HCT116 (cell line): ENCODE data around the gene HDAC11. TPM values are rescaled to one million over a fixed set of nuclear protein-coding genes. Genes with fewer than 3 reads are reported as not detected.

Experiments
- ATAC-seq: fragments of 200-7000 bp; cut with Tn5 transposase; 2 replicates; pipeline ENCODE4 v1.9.1; 2020; ENCODE audit warnings: mild to moderate bottlenecking, moderate library complexity
- BruUV-seq: library from RNA; stranded (reverse); fragments of 400-500 nt; replicated peaks from 2 replicates; lab custom pipeline; 2021; lab: Mats Ljungman, UMichigan
- CTCF ChIA-PET: fragments of 300-600 bp; sonication (Branson Sonifier 250); formaldehyde crosslinking; loops from one replicate; lab custom pipeline; 2021; ENCODE audit warnings: antibody characterized with exemption; lab: Charles Lee
- POLR2A ChIA-PET: fragments of 300-600, 350-600 bp; sonication (Branson Sonifier 250); formaldehyde crosslinking; loops from one replicate; lab custom pipeline; 2021; ENCODE audit warnings: antibody characterized with exemption; lab: Charles Lee
- RAD21 ChIA-PET, 2 experiments: fragments of 300-600 bp; sonication (Branson Sonifier 250); formaldehyde crosslinking; loops; one replicate each; lab custom pipeline; 2023; ENCODE audit warnings: low total read pairs in 2 of 2; ENCODE audit not compliant: uncharacterized antibody in 2 of 2, unreplicated experiment in 2 of 2, low non-redundant PET in 1 of 2; lab: Charles Lee
- DNase-seq: peaks from one replicate; pipeline ENCODE4 v3.0.0-alpha.2; 2010; ENCODE audit warnings: low read depth, low spot score
- H2AFZ ChIP-seq: fragments of 200-600 bp; shearing (Covaris generic), sonication (generic); 2 replicates; pipeline ENCODE4 v1.6.1; 2017; ENCODE audit warnings: low read depth, mixed run types, mixed read lengths, antibody characterized with exemption, low read length; ENCODE audit not compliant: poor library complexity, severe bottlenecking
- H3K27ac ChIP-seq: 2 replicates; pipeline ENCODE4 v1.5.1; 2012; ENCODE audit warnings: low read depth, low read length
- H3K27me3 ChIP-seq: fragments of 200-600 bp; sonication (generic); 2 replicates; pipeline ENCODE4 v1.6.1; 2016; ENCODE audit warnings: mixed run types, low read length, mixed read lengths; ENCODE audit not compliant: insufficient read depth
- H3K36me3 ChIP-seq, 2 experiments: fragments of 200-500 bp in 1 of 2; fragments of 200-600 bp in 1 of 2; sonication (Bioruptor generic) in 1 of 2; sonication (generic) in 1 of 2; 2 replicates each; pipeline versions ENCODE4 v1.5.1 to v1.6.1; 2014 to 2016; ENCODE audit warnings: low read length in 2 of 2, inconsistent platforms in 1 of 2, mixed read lengths in 1 of 2, mixed run types in 1 of 2; ENCODE audit not compliant: insufficient read depth in 2 of 2, control insufficient read depth in 1 of 2
- H3K4me1 ChIP-seq, 2 experiments: fragments of 200-600 bp in 1 of 2; sonication (generic) in 1 of 2; 2 replicates each; pipeline versions ENCODE4 v1.5.1 to v1.6.1; 2012 to 2017; ENCODE audit warnings: low read length in 2 of 2, inconsistent platforms in 1 of 2, mild to moderate bottlenecking in 1 of 2, mixed read lengths in 1 of 2, mixed run types in 1 of 2, moderate library complexity in 1 of 2; ENCODE audit not compliant: insufficient read depth in 2 of 2, control insufficient read depth in 1 of 2
- H3K4me2 ChIP-seq: fragments of 200-600 bp; sonication (generic); 2 replicates; pipeline ENCODE4 v1.6.1; 2017; ENCODE audit warnings: mixed run types, low read length, mixed read lengths
- H3K4me3 ChIP-seq, 2 experiments: fragments of 200-600 bp in 1 of 2; sonication (generic) in 1 of 2; replicated peaks in 1 of 2; 2 replicates each; pipeline ENCODE4 v1.5.1; 2011 to 2016; ENCODE audit warnings: low read length in 2 of 2, control low read depth in 1 of 2, low read depth in 1 of 2, mild to moderate bottlenecking in 1 of 2, mixed read lengths in 1 of 2, mixed run types in 1 of 2
- H3K79me2 ChIP-seq: fragments of 200-600 bp; sonication (generic); 2 replicates; pipeline ENCODE4 v1.6.1; 2017; ENCODE audit warnings: mild to moderate bottlenecking, mixed run types, low read length, moderate library complexity, mixed read lengths; ENCODE audit not compliant: insufficient read depth
- H3K9ac ChIP-seq: fragments of 200-600 bp; sonication (generic); 2 replicates; pipeline ENCODE4 v1.6.1; 2016; ENCODE audit warnings: low read length, mixed read lengths
- H3K9me2 ChIP-seq: fragments of 200-600 bp; sonication (generic), shearing (Covaris generic); 2 replicates; pipeline ENCODE4 v1.6.1; 2017; ENCODE audit warnings: mixed run types, mild to moderate bottlenecking, moderate library complexity; ENCODE audit not compliant: insufficient read depth
- H3K9me3 ChIP-seq, 2 experiments: fragments of 200-500 bp in 1 of 2; fragments of 200-600 bp in 1 of 2; sonication (Bioruptor generic) in 1 of 2; sonication (generic) in 1 of 2; 2 replicates each; pipeline ENCODE4 v1.6.1; 2014 to 2017; ENCODE audit warnings: low read length in 2 of 2, mixed read lengths in 2 of 2, inconsistent platforms in 1 of 2, low read depth in 1 of 2, mild to moderate bottlenecking in 1 of 2, mixed run types in 1 of 2, moderate library complexity in 1 of 2; ENCODE audit not compliant: control insufficient read depth in 1 of 2, insufficient read depth in 1 of 2
- H4K20me1 ChIP-seq: fragments of 200-600 bp; sonication (generic), shearing (Covaris generic); 2 replicates; pipeline ENCODE4 v1.6.1; 2017; ENCODE audit warnings: mixed run types, mild to moderate bottlenecking, moderate library complexity; ENCODE audit not compliant: insufficient read depth
- ATF3 ChIP-seq: IDR thresholded peaks from 2 replicates; pipeline ENCODE4 v1.6.1; 2012
- CBX3 ChIP-seq: IDR thresholded peaks from 2 replicates; pipeline ENCODE4 v1.6.1; 2012; ENCODE audit warnings: low read depth
- CEBPB ChIP-seq: IDR thresholded peaks from 2 replicates; pipeline ENCODE4 v1.6.1; 2012; ENCODE audit warnings: low read depth
- CTCF ChIP-seq, 3 experiments: fragments of 200-600 bp in 1 of 3; sonication (generic) in 1 of 3; IDR thresholded peaks in 2 of 3; conservative IDR thresholded peaks in 1 of 3; 2 replicates each; pipeline ENCODE4 v1.5.1; 2012 to 2017; ENCODE audit warnings: low read depth in 2 of 3, low read length in 2 of 3, antibody characterized with exemption in 1 of 3, borderline replicate concordance in 1 of 3, control low read depth in 1 of 3, mild to moderate bottlenecking in 1 of 3, mixed read lengths in 1 of 3, mixed run types in 1 of 3, moderate library complexity in 1 of 3; ENCODE audit not compliant: insufficient read depth in 1 of 3
- ELF1 ChIP-seq: IDR thresholded peaks from 2 replicates; pipeline ENCODE4 v1.6.1; 2012; ENCODE audit warnings: low read depth, borderline replicate concordance
- EZH2 ChIP-seq: fragments of 200-600 bp; sonication (generic); IDR thresholded peaks from 2 replicates; pipeline ENCODE4 v1.6.1; 2017; ENCODE audit warnings: antibody characterized with exemption, mixed run types
- FOSL1 ChIP-seq: IDR thresholded peaks from 2 replicates; pipeline ENCODE4 v1.6.1; 2012; ENCODE audit warnings: low read depth
- JUND ChIP-seq: IDR thresholded peaks from 2 replicates; pipeline ENCODE4 v1.6.1; 2012
- MAX ChIP-seq: IDR thresholded peaks from 2 replicates; pipeline ENCODE4 v1.6.1; 2012
- POLR2A ChIP-seq: IDR thresholded peaks from 2 replicates; pipeline ENCODE4 v1.7.0; 2011; ENCODE audit warnings: borderline replicate concordance; ENCODE audit not compliant: insufficient read depth, insufficient read length; ENCODE audit errors: extremely low read depth
- POLR2AphosphoS5 ChIP-seq: IDR thresholded peaks from 2 replicates; pipeline ENCODE4 v1.6.1; 2011; ENCODE audit warnings: mild to moderate bottlenecking, low read depth, low read length, moderate library complexity
- SIN3A ChIP-seq: IDR thresholded peaks from 2 replicates; pipeline ENCODE4 v1.6.1; 2012; ENCODE audit warnings: low read depth
- SP1 ChIP-seq: IDR thresholded peaks from 2 replicates; pipeline ENCODE4 v1.6.1; 2012; ENCODE audit warnings: low read depth
- SRF ChIP-seq: IDR thresholded peaks from 2 replicates; pipeline ENCODE4 v1.6.1; 2012; ENCODE audit warnings: low read depth
- TCF7L2 ChIP-seq: IDR thresholded peaks from 2 replicates; pipeline ENCODE4 v1.7.0; 2011; ENCODE audit warnings: borderline replicate concordance, inconsistent platforms; ENCODE audit not compliant: insufficient read depth, insufficient read length; ENCODE audit errors: extremely low read depth
- YY1 ChIP-seq: IDR thresholded peaks from 2 replicates; pipeline ENCODE4 v1.6.1; 2011; ENCODE audit warnings: low read length, low read depth, moderate library complexity, mild to moderate bottlenecking; ENCODE audit not compliant: insufficient replicate concordance; ENCODE audit errors: extremely low read depth
- ZBTB33 ChIP-seq: IDR thresholded peaks from 2 replicates; pipeline ENCODE4 v1.6.1; 2011; ENCODE audit warnings: mild to moderate bottlenecking, low read length, moderate library complexity; ENCODE audit not compliant: insufficient replicate concordance; ENCODE audit errors: extremely low read depth
- ZFX ChIP-seq: fragments of 450-650 bp; IDR thresholded peaks from 2 replicates; pipeline ENCODE4 v1.6.1; 2017
- ZNF274 ChIP-seq: fragments of 200-500 bp; sonication (Bioruptor generic); IDR thresholded peaks from 2 replicates; pipeline ENCODE4 v1.6.1; 2014; ENCODE audit warnings: mild to moderate bottlenecking, low read depth, low read length, inconsistent platforms
- intact Hi-C: fragments of 100-400 bp; cut with micrococcal nuclease; formaldehyde crosslinking; loops from 2 replicates; pipeline ENCODE4 v1.10.0; 2022
- total RNA-seq: library from RNA; stranded (reverse); gene quantifications from one replicate; pipeline ENCODE4 v1.2.1, GENCODE V29; 2021; ENCODE audit not compliant: unreplicated experiment

Gene HDAC11
- total RNA-seq, 1 experiment from 2014 or later = 16.1 TPM

- TF ChIP-seq CTCF (IDR thresholded peaks at IDR 0.05 in 2 of 3, conservative IDR thresholded peaks at IDR 0.05 in 1 of 3; ENCODE audit: borderline replicate concordance in 1 of 3, insufficient read depth in 1 of 3, low read depth in 2 of 3, low read length in 2 of 3) = no peak
- TF ChIP-seq EZH2 = no peak
- no peak for TF ChIP-seq POLR2A
Measured at GRCh38 chr3:13432093-13432492, 48.0 kb upstream of the HDAC11 start (continued).

DNA sequence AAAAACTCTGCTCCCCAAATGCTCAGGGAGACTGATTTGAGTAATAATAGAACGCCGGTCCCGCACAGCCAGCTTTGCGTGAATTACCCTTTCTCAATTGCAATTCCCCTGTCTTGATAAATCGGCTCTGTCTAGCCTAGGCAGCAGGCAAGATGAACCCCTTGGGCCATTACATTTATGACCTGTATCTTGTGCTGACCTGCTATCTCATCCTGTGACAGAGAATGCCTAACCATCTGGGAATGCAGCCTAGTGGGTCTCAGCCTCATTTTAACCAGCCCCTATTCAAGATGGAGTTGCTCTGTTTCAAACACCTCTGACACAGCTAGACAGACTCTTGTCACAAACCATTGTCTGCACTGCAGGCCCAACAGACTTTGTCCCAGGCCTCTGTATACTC is 46.2 kb upstream of the HDAC11 start:
- no TSS peak for BruUV-seq
- no peak for DNase-seq
- ChIA-PET CTCF (no interaction called here), RAD21 (no interaction called here), POLR2A (no interaction called here)
- no peak for ATAC-seq
- no peaks in the 10 kb centered on the region for H4K20me1 ChIP-seq
- H3K27ac ChIP-seq = no peak overlapping the region
- no peaks in the 10 kb centered on the region for H3K9me3 ChIP-seq
- H2AFZ ChIP-seq = no peak overlapping the region
- no peaks in the 10 kb centered on the region for H3K27me3 ChIP-seq
- no peak overlapping the region for H3K4me3 ChIP-seq
- no peaks in the 10 kb centered on the region for H3K79me2 ChIP-seq
- no peaks in the 10 kb centered on the region for H3K4me1 ChIP-seq
- no peaks in the 10 kb centered on the region for H3K36me3 ChIP-seq
- no peaks in the 10 kb centered on the region for H3K9me2 ChIP-seq
- TF ChIP-seq CTCF (IDR thresholded peaks at IDR 0.05 in 2 of 3, conservative IDR thresholded peaks at IDR 0.05 in 1 of 3; ENCODE audit: borderline replicate concordance in 1 of 3, insufficient read depth in 1 of 3, low read depth in 2 of 3, low read length in 2 of 3) (no peak), ZBTB33 (no peak), SIN3A (no peak), TCF7L2 (no peak), FOSL1 (no peak), JUND (no peak), EZH2 (no peak), ATF3 (no peak), SP1 (no peak), SRF (no peak), ZNF274 (no peak), ZFX (no peak), YY1 (no peak), MAX (no peak), POLR2AphosphoS5 (no peak), CEBPB (no peak), CBX3 (no peak), ELF1 (no peak), POLR2A (no peak)
- H3K9ac ChIP-seq = no peak overlapping the region
- no peak overlapping the region for H3K4me2 ChIP-seq
- intact Hi-C loops = no loop called here
